Chondrocyte (in vitro differentiated cells): Measurements from ENCODE around the gene HDDC2. TPM values are rescaled to one million over a fixed set of nuclear protein-coding genes. Genes with fewer than 3 reads are reported as not detected.
"Not testable (repeated sequence)": the region's sequence is repeated elsewhere in the genome, so short reads cannot be mapped to it uniquely, and the experiment has no call there.

ENCODE experiments used
- DNase-seq: peaks from one replicate; pipeline ENCODE4 v3.0.0; 2021; ENCODE audit warnings: mixed read lengths, low spot score
- H3K27ac Mint-ChIP-seq: one replicate; pipeline ENCODE4 v1.8.0; 2021; ENCODE audit warnings: mild to moderate bottlenecking, moderate library complexity, mixed read lengths; ENCODE audit not compliant: unreplicated experiment
- H3K27me3 Mint-ChIP-seq: 2 replicates; pipeline ENCODE4 v1.8.0; 2021; ENCODE audit warnings: low read depth, mixed read lengths
- H3K36me3 Mint-ChIP-seq: 2 replicates; pipeline ENCODE4 v1.8.0; 2021; ENCODE audit warnings: low read depth, mixed read lengths
- H3K4me1 Mint-ChIP-seq: 2 replicates; pipeline ENCODE4 v1.8.0; 2021; ENCODE audit warnings: low read depth, mild to moderate bottlenecking, mixed read lengths
- H3K4me3 Mint-ChIP-seq: one replicate; pipeline ENCODE4 v1.8.0; 2021; ENCODE audit warnings: mild to moderate bottlenecking, moderate library complexity, mixed read lengths; ENCODE audit not compliant: unreplicated experiment
- H3K9me3 Mint-ChIP-seq: 2 replicates; pipeline ENCODE4 v1.8.0; 2021; ENCODE audit warnings: low read depth, mixed read lengths
- CTCF ChIP-seq: fragments of 200-600 bp; sonication (generic); IDR thresholded peaks from 2 replicates; pipeline ENCODE4 v1.5.0; 2021; ENCODE audit warnings: antibody characterized with exemption, mild to moderate bottlenecking, moderate library complexity
- total RNA-seq: library from RNA; stranded (reverse); gene quantifications from 3 replicates; pipeline ENCODE4 v1.2.1, GENCODE V29; 2021

Gene HDDC2
- total RNA-seq, 1 donor from 2014 or later: 49.4 TPM

GRCh38 chr6:125293587-125293986 lies 8.2 kb downstream of the HDDC2 start:
- Mint-ChIP-seq H3K27ac (no peak overlapping the region), H3K27me3 (no peaks in the 10 kb centered on the region), H3K4me1 (peaks cover 39% of the 10 kb centered on the region), H3K36me3 (peaks cover 28% of the 10 kb centered on the region), H3K4me3 (no peak overlapping the region), H3K9me3 (no peaks in the 10 kb centered on the region)
- TF ChIP-seq CTCF: no peak
- DNase-seq: no peak

GRCh38 chr6:125287718-125288117 lies 14.0 kb downstream of the HDDC2 start:
- TF ChIP-seq CTCF: no peak
- peaks cover 59% of the 10 kb centered on the region for H3K36me3 Mint-ChIP-seq
- H3K9me3 Mint-ChIP-seq: peaks cover 16% of the 10 kb centered on the region
- peaks cover 4% of the 10 kb centered on the region for H3K4me1 Mint-ChIP-seq
- H3K4me3 Mint-ChIP-seq: no peak overlapping the region
- H3K27ac Mint-ChIP-seq: no peak overlapping the region
- H3K27me3 Mint-ChIP-seq: no peaks in the 10 kb centered on the region
- DNase-seq: no peak

GRCh38 chr6:125285936-125286335 lies 15.8 kb downstream of the HDDC2 start:
- Mint-ChIP-seq H3K4me3 (no peak overlapping the region), H3K9me3 (peaks cover 22% of the 10 kb centered on the region), H3K27me3 (no peaks in the 10 kb centered on the region), H3K27ac (peak overlapping the region; percentile 53), H3K4me1 (peaks cover 4% of the 10 kb centered on the region), H3K36me3 (peaks cover 63% of the 10 kb centered on the region)
- no peak for DNase-seq
- no peak for TF ChIP-seq CTCF

- Mint-ChIP-seq H3K27ac (no peak overlapping the region), H3K36me3 (peaks cover 67% of the 10 kb centered on the region), H3K27me3 (no peaks in the 10 kb centered on the region), H3K4me1 (peaks cover 4% of the 10 kb centered on the region), H3K4me3 (no peak overlapping the region), H3K9me3 (peaks cover 22% of the 10 kb centered on the region)
- DNase-seq: no peak
- TF ChIP-seq CTCF: no peak
Observed at GRCh38 chr6:125285353-125285752, 16.4 kb downstream of the HDDC2 start.

DNA sequence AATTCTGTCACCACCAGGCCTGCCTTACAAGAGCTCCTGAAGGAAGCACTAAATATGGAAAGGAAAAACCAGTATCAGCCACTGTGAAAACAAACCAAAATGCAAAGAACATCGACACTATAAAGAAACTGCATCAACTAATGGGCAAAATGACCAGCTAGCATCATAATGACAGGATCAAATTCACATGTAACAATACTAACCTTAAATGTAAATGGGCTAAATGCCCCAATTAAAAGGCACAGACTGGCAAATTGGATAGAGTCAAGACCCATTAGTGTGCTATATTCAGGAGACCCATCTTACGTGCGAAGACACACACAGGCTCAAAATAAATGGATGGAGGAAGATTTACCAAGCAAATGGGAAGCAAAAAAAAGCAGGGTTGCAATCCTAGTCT lies 19.3 kb downstream of the HDDC2 start:
- not testable (repeated sequence) for H3K27me3 Mint-ChIP-seq, DNase-seq, H3K4me3 Mint-ChIP-seq, H3K27ac Mint-ChIP-seq
- peaks cover 64% of the 10 kb centered on the region for H3K36me3 Mint-ChIP-seq
- H3K9me3 Mint-ChIP-seq: peaks cover 16% of the 10 kb centered on the region
- H3K4me1 Mint-ChIP-seq: peaks cover 14% of the 10 kb centered on the region

DNA sequence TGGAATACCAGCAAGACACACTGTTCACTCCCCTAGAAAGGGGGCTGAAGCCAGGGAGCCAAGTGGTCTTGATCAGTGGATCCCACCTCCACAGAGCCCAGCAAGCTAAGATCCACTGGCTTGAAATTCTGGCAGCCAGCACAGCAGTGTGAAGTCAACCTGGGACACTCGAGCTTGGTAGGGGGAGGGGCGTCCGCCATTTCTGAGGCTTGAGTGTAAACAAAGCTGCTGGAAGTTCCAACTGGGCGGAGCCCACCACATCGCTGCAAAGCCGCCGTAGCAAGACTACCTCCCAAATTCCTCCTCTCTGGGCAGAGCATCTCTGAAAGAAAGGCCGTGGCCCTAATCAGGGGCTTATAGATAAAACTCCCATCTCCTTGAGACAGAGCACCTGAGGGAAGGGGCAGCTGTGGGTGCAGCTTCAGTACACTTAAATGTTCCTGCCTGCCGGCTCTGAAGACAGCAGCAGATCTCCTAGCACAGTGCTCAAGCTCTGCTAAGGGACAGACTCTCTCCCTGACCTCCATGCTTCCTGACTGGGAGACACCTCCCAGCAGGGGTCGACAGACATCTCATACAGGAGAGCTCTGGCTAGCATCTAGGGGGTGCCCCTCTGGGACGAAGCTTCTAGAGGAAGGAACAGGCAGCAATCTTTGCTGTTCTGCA lies 21.3 kb downstream of the HDDC2 start:
- Mint-ChIP-seq H3K4me1 (peaks cover 10% of the 10 kb centered on the region), H3K36me3 (peaks cover 62% of the 10 kb centered on the region), H3K9me3 (peaks cover 12% of the 10 kb centered on the region)
- H3K27me3 Mint-ChIP-seq, H3K27ac Mint-ChIP-seq, DNase-seq, H3K4me3 Mint-ChIP-seq: not testable (repeated sequence)
